22Rv1 (cell line): ENCODE measurements around the gene MAGEA8.

ENCODE experiments used
- ZFX ChIP-seq: fragments of 450-650 bp; IDR thresholded peaks from 2 replicates; pipeline ENCODE4 v1.6.1; 2017; ENCODE audit warnings: antibody characterized with exemption, borderline replicate concordance
- TF ChIP-seq, protein P1 (sequence below): fragments of 450-650 bp; IDR thresholded peaks from 2 replicates; pipeline ENCODE4 v1.5.1; 2017; ENCODE audit warnings: mild to moderate bottlenecking

DNA sequence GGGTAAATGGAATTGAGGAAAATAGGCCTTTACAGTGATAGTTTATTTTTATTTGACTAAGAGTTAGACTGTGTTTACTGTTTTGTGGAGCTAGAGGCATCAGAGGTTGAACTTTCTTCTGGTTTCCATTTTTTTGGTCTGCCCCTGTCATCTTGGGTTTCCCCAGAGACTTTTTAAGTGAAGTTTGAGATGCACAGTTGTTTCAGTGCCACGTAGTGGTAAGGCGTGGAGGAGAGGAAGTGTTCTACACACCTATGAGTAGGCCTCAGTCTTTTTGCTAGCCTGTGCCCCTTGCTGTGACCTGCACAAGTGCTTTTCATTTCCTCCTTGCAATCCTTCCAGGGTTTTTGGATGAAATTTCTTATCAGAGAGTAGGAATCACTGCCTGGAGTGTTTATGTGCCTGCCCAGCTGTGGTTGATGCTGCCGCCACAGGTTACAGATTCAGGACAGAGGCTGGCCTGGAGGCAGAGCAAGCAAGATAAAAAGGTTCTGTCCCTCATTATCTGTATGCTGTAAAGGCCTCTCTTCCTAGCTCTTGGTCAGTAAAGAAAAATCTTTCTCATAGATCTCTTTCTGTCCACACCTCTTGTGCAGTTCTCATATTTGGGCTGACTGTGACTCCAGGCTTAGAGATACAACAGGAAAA, 35.9 kb downstream of the MAGEA8 start:
- TF ChIP-seq, protein P1, sequence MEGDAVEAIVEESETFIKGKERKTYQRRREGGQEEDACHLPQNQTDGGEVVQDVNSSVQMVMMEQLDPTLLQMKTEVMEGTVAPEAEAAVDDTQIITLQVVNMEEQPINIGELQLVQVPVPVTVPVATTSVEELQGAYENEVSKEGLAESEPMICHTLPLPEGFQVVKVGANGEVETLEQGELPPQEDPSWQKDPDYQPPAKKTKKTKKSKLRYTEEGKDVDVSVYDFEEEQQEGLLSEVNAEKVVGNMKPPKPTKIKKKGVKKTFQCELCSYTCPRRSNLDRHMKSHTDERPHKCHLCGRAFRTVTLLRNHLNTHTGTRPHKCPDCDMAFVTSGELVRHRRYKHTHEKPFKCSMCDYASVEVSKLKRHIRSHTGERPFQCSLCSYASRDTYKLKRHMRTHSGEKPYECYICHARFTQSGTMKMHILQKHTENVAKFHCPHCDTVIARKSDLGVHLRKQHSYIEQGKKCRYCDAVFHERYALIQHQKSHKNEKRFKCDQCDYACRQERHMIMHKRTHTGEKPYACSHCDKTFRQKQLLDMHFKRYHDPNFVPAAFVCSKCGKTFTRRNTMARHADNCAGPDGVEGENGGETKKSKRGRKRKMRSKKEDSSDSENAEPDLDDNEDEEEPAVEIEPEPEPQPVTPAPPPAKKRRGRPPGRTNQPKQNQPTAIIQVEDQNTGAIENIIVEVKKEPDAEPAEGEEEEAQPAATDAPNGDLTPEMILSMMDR = no peak
- TF ChIP-seq ZFX = no peak
